Testis (tissue), 2 donors: ENCODE measurements around the gene LYPD6.

Experiments
- CTCF ChIP-seq, 3 experiments: fragments of 450-650 bp in 2 of 3; fragments of 200-600 bp in 1 of 3; sonication (generic) in 1 of 3; IDR thresholded peaks; one replicate each; pipeline ENCODE4 v1.5.1; 2016 to 2019; ENCODE audit warnings: antibody characterized with exemption in 3 of 3, mild to moderate bottlenecking in 2 of 3, moderate library complexity in 1 of 3
- POLR2A ChIP-seq: fragments of 450-650 bp; IDR thresholded peaks from one replicate; pipeline ENCODE4 v1.6.1; 2017; ENCODE audit warnings: antibody characterized with exemption, mild to moderate bottlenecking, moderate library complexity

- no peak for TF ChIP-seq CTCF (IDR thresholded peaks at IDR 0.05)
- no peak for TF ChIP-seq POLR2A
Measured at GRCh38 chr2:149423630-149424029, 93.2 kb downstream of the LYPD6 start.
